LNCAP (cell line): ENCODE results near the gene FIBP.

ENCODE experiments used
- CTCF ChIP-seq: fragments of 450-650 bp; IDR thresholded peaks from 2 replicates; pipeline ENCODE4 v1.5.1; 2017; ENCODE audit warnings: mild to moderate bottlenecking

FIBP gene

GRCh38 chr11:65856689-65857499 lies 31.4 kb downstream of the FIBP start:
- TF ChIP-seq CTCF, result no peak

- no peak for TF ChIP-seq CTCF
Observed at GRCh38 chr11:65855927-65856363, 32.3 kb downstream of the FIBP start.

GRCh38 chr11:65854852-65855837 lies 33.1 kb downstream of the FIBP start:
- TF ChIP-seq CTCF, result no peak

GRCh38 chr11:65854161-65854592 lies 34.1 kb downstream of the FIBP start:
- no peak for TF ChIP-seq CTCF

- no peak for TF ChIP-seq CTCF
Observed at GRCh38 chr11:65853246-65853979, 34.9 kb downstream of the FIBP start.

GRCh38 chr11:65852508-65853245 lies 35.6 kb downstream of the FIBP start:
- TF ChIP-seq CTCF, result no peak
